B cell (primary cell): ENCODE results near the gene COL4A6. TPM values are rescaled to one million over a fixed set of nuclear protein-coding genes. Genes with fewer than 3 reads are reported as not detected.

Experiments used
- ATAC-seq: fragments of 200-7000 bp; cut with Tn5 transposase; one replicate; pipeline ENCODE4 v1.10.0; 2021; ENCODE audit warnings: low read depth, mild to moderate bottlenecking, moderate number of reproducible peaks, moderate library complexity
- CTCF ChIA-PET: fragments of 350-600 bp; sonication (Branson Sonifier 250); formaldehyde crosslinking; loops from one replicate; lab custom pipeline; 2021; ENCODE audit warnings: antibody characterized with exemption, inconsistent platforms; lab: Charles Lee
- POLR2A ChIA-PET: fragments of 350-600 bp; sonication (Branson Sonifier 250); formaldehyde crosslinking; loops from one replicate; lab custom pipeline; 2021; ENCODE audit warnings: antibody characterized with exemption; lab: Charles Lee
- DNase-seq: peaks from one replicate; pipeline ENCODE4 v3.0.0; 2013
- H2AFZ ChIP-seq: 2 replicates; pipeline ENCODE4 v1.6.1; 2012; ENCODE audit warnings: mild to moderate bottlenecking, low read depth, low read length; ENCODE audit not compliant: insufficient read depth, poor library complexity, severe bottlenecking
- H3K27ac ChIP-seq, 2 donors: 1 replicate in 1 of 2; 2 replicates in 1 of 2; pipeline ENCODE4 v1.5.1; 2012 to 2013; ENCODE audit warnings: low read length in 2 of 2, mild to moderate bottlenecking in 2 of 2, moderate library complexity in 1 of 2
- H3K27me3 ChIP-seq, 4 experiments: fragments of 200-600 bp in 1 of 4; sonication (generic) in 1 of 4; replicated peaks in 1 of 4; 1 replicate in 2 of 4; 2 replicates in 2 of 4; pipeline versions ENCODE4 v1.6.1 to v1.7.0; 2013 to 2016; ENCODE audit warnings: low read length in 3 of 4, mild to moderate bottlenecking in 2 of 4, mixed read lengths in 1 of 4, moderate library complexity in 1 of 4; ENCODE audit not compliant: insufficient read depth in 4 of 4, control insufficient read depth in 3 of 4; ENCODE audit errors: control extremely low read depth in 1 of 4
- H3K36me3 ChIP-seq, 2 experiments: replicated peaks in 1 of 2; 1 replicate in 1 of 2; 2 replicates in 1 of 2; pipeline versions ENCODE4 v1.6.1 to v1.7.1; 2013; ENCODE audit warnings: low read length in 1 of 2; ENCODE audit not compliant: insufficient read depth in 2 of 2, control insufficient read depth in 1 of 2; ENCODE audit errors: control extremely low read depth in 1 of 2, extremely low read depth in 1 of 2
- H3K4me1 ChIP-seq, 2 donors: fragments of 200-600 bp in 1 of 2; sonication (generic) in 1 of 2; 1 replicate in 1 of 2; 2 replicates in 1 of 2; pipeline versions ENCODE4 v1.5.1 to v1.6.1; 2013 to 2017; ENCODE audit warnings: low read length in 2 of 2; ENCODE audit not compliant: control insufficient read depth in 2 of 2, insufficient read depth in 2 of 2
- H3K4me2 ChIP-seq: replicated peaks from 2 replicates; pipeline ENCODE3; 2012; ENCODE audit warnings: mild to moderate bottlenecking, low read depth, low read length; ENCODE audit not compliant: poor library complexity, severe bottlenecking
- H3K4me3 ChIP-seq, 5 experiments: fragments of 200-600 bp in 1 of 5; sonication (generic) in 1 of 5; 1 replicate in 3 of 5; 2 replicates in 2 of 5; pipeline versions ENCODE4 v1.5.1 to v1.7.0; 2011 to 2016; ENCODE audit warnings: low read length in 4 of 5, mild to moderate bottlenecking in 4 of 5, low read depth in 2 of 5, control low read depth in 1 of 5, moderate library complexity in 1 of 5; ENCODE audit not compliant: insufficient read depth in 1 of 5; ENCODE audit errors: control extremely low read depth in 1 of 5, extremely low read depth in 1 of 5
- H3K79me2 ChIP-seq: fragments of 200-600 bp; sonication (generic); one replicate; pipeline ENCODE4 v1.6.0; 2016; ENCODE audit warnings: low read length; ENCODE audit not compliant: control insufficient read depth, insufficient read depth
- H3K9ac ChIP-seq: fragments of 200-600 bp; sonication (generic); 2 replicates; pipeline ENCODE4 v1.6.1; 2017; ENCODE audit warnings: mild to moderate bottlenecking, low read length, moderate library complexity
- H3K9me3 ChIP-seq, 3 donors: one replicate each; pipeline versions ENCODE4 v1.6.1 to v1.7.1; 2013; ENCODE audit warnings: low read length in 2 of 3; ENCODE audit not compliant: control insufficient read depth in 2 of 3, insufficient read depth in 1 of 3; ENCODE audit errors: control extremely low read depth in 1 of 3
- H4K20me1 ChIP-seq: 2 replicates; pipeline ENCODE4 v1.6.0; 2012; ENCODE audit warnings: mild to moderate bottlenecking, low read length; ENCODE audit not compliant: insufficient read depth, control insufficient read depth, poor library complexity, severe bottlenecking
- H3K27ac Mint-ChIP-seq: one replicate; pipeline ENCODE4 v1.8.0; 2021; ENCODE audit warnings: mixed read lengths
- H3K27me3 Mint-ChIP-seq: one replicate; pipeline ENCODE4 v1.8.0; 2021; ENCODE audit warnings: mixed read lengths
- H3K4me1 Mint-ChIP-seq: one replicate; pipeline ENCODE4 v1.8.0; 2021; ENCODE audit warnings: mixed read lengths
- H3K4me3 Mint-ChIP-seq: one replicate; pipeline ENCODE4 v1.8.0; 2021; ENCODE audit warnings: mixed read lengths
- H3K9me3 Mint-ChIP-seq: one replicate; pipeline ENCODE4 v1.8.0; 2022; ENCODE audit warnings: mixed read lengths; ENCODE audit not compliant: insufficient read depth
- CTCF ChIP-seq: fragments of 200-600 bp; IDR thresholded peaks from one replicate; pipeline ENCODE4 v1.8.0; 2022; ENCODE audit warnings: antibody characterized with exemption, mild to moderate bottlenecking
- EZH2 ChIP-seq: IDR thresholded peaks from 2 replicates; pipeline ENCODE4 v1.6.1; 2012; ENCODE audit warnings: borderline replicate concordance, low read depth, mild to moderate bottlenecking, moderate library complexity, low read length; ENCODE audit not compliant: insufficient read depth, poor library complexity, severe bottlenecking
- whole genome bisulfite sequencing: methylation state at CpG from one replicate; pipeline ENCODE4 v1.1.5; 2013; ENCODE audit warnings: missing lambda C conversion rate; ENCODE audit not compliant: insufficient coverage; 5-methylcytosine and 5-hydroxymethylcytosine counted together
- intact Hi-C: fragments of 100-400 bp; cut with micrococcal nuclease; formaldehyde crosslinking; loops from one replicate; pipeline ENCODE4 v1.10.0; 2022
- polyA plus RNA-seq: library from polyadenylated mRNA; depleted of rRNA; stranded (reverse); fragments of >200 nt; gene quantifications from 2 replicates; pipeline ENCODE4 v1.2.3, GENCODE V29; 2012
- total RNA-seq, 2 donors: library from RNA; stranded (reverse); fragments of 120-200 nt in 1 of 2; gene quantifications; 1 replicate in 1 of 2; 2 replicates in 1 of 2; pipeline versions ENCODE4 v1.2.3 to v1.2.4, GENCODE V29; 2013 to 2022

The COL4A6 gene
- total and polyA plus RNA-seq, 2 donors (not counting 1 experiment from before 2014, with no cell fraction given), result not detected

GRCh38 chrX:108292053-108292452, 146.2 kb downstream of the COL4A6 start:
- H3K27ac Mint-ChIP-seq, result no peak overlapping the region
- Histone ChIP-seq H2AFZ (no peak overlapping the region), H3K36me3 (no peaks in the 10 kb centered on the region), H3K4me2 (no peak overlapping the region), H4K20me1 (no peaks in the 10 kb centered on the region), H3K4me1 (no peaks in the 10 kb centered on the region), H3K27ac (no peak overlapping the region), H3K9me3 (no peaks in the 10 kb centered on the region), H3K27me3 (no peaks in the 10 kb centered on the region), H3K4me3 (no peak overlapping the region), H3K79me2 (no peaks in the 10 kb centered on the region), H3K9ac (no peak overlapping the region)
- ChIA-PET POLR2A (no interaction called here), CTCF (no interaction called here)
- no peaks in the 10 kb centered on the region for H3K27me3 Mint-ChIP-seq
- TF ChIP-seq CTCF (no peak), EZH2 (no peak)
- ATAC-seq (no peak), DNase-seq (no peak)
- peaks cover 3% of the 10 kb centered on the region for H3K9me3 Mint-ChIP-seq
- no peaks in the 10 kb centered on the region for H3K4me1 Mint-ChIP-seq
- WGBS, result no CpG with 5 or more reads among the region's 3 CpGs
- intact Hi-C loops, result no loop called here
- no peak overlapping the region for H3K4me3 Mint-ChIP-seq

GRCh38 chrX:108285918-108286317, 152.3 kb downstream of the COL4A6 start:
- intact Hi-C loops, result no loop called here
- H2AFZ ChIP-seq, result no peak overlapping the region
- H3K4me3 ChIP-seq, result no peak overlapping the region
- H3K4me1 Mint-ChIP-seq, result no peaks in the 10 kb centered on the region
- H3K9ac ChIP-seq, result no peak overlapping the region
- no peaks in the 10 kb centered on the region for H3K4me1 ChIP-seq
- H3K9me3 Mint-ChIP-seq, result no peaks in the 10 kb centered on the region
- no peaks in the 10 kb centered on the region for H3K27me3 ChIP-seq
- H3K4me2 ChIP-seq, result no peak overlapping the region
- no peak overlapping the region for H3K4me3 Mint-ChIP-seq
- H3K27ac Mint-ChIP-seq, result no peak overlapping the region
- H3K27ac ChIP-seq, result no peak overlapping the region
- 100% methylated on average over 1 of the region's 2 CpGs for WGBS
- H4K20me1 ChIP-seq, result no peaks in the 10 kb centered on the region
- ATAC-seq (no peak), DNase-seq (no peak)
- ChIA-PET POLR2A (no interaction called here), CTCF (no interaction called here)
- TF ChIP-seq CTCF (no peak), EZH2 (no peak)
- no peaks in the 10 kb centered on the region for H3K36me3 ChIP-seq
- no peaks in the 10 kb centered on the region for H3K79me2 ChIP-seq
- no peaks in the 10 kb centered on the region for H3K27me3 Mint-ChIP-seq
- H3K9me3 ChIP-seq, result no peaks in the 10 kb centered on the region
